Tibial nerve (tissue), 3 donors: ENCODE results near the gene H3-3A.

Source experiments
- POLR2A ChIP-seq, 2 donors: fragments of 450-650 bp; IDR thresholded peaks; one replicate each; pipeline ENCODE4 v1.6.1; 2017; ENCODE audit warnings: antibody characterized with exemption in 2 of 2, mild to moderate bottlenecking in 2 of 2, moderate library complexity in 2 of 2
- TF ChIP-seq, protein P1 (sequence below), 5 experiments: fragments of 200-600 bp in 3 of 5; fragments of 450-650 bp in 2 of 5; sonication (generic) in 3 of 5; IDR thresholded peaks; one replicate each; pipeline ENCODE4 v1.5.1; 2016 to 2019; ENCODE audit warnings: antibody characterized with exemption in 5 of 5, mild to moderate bottlenecking in 3 of 5, moderate library complexity in 2 of 5

DNA sequence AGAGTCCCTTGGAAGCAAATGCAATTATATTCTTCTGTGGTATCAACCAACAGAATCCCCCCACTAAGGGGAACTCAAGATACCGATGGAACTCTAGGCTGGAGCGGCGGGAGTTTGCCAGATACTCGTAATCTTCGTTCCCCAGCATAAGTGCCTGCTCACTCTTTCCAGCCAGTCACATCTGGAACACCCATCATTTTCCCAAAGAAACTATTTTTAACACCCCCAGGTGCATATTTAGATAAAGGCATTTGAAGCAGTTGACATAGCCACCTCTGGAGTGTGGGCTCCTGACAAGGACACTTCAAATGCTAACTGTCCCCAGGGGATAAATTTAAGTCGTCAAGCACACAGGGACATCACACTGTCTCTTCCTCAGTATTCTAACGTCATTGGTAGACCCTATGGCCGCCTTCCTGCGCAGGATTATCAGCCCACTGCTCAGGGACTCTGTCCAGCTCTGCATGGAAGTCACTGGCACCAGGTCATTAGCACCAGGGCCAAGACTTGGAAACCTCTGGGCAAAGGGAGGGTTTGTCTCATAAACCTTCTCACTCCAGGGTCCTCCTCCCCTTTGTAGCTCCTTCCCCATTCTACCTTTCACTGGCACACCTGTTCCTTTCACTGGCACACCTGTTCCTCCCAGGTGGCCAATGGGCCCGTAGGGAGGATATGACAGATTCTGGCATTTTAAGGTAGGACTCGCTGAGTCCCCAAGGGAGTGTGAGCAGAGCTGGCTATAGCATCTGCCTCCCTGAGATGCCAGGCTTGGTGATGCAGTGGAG lies 48.8 kb downstream of the H3-3A start:
- TF ChIP-seq, protein P1, sequence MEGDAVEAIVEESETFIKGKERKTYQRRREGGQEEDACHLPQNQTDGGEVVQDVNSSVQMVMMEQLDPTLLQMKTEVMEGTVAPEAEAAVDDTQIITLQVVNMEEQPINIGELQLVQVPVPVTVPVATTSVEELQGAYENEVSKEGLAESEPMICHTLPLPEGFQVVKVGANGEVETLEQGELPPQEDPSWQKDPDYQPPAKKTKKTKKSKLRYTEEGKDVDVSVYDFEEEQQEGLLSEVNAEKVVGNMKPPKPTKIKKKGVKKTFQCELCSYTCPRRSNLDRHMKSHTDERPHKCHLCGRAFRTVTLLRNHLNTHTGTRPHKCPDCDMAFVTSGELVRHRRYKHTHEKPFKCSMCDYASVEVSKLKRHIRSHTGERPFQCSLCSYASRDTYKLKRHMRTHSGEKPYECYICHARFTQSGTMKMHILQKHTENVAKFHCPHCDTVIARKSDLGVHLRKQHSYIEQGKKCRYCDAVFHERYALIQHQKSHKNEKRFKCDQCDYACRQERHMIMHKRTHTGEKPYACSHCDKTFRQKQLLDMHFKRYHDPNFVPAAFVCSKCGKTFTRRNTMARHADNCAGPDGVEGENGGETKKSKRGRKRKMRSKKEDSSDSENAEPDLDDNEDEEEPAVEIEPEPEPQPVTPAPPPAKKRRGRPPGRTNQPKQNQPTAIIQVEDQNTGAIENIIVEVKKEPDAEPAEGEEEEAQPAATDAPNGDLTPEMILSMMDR (IDR thresholded peaks at IDR 0.05): no peak
- no peak for TF ChIP-seq POLR2A (IDR thresholded peaks at IDR 0.05)
